SK-N-SH treated with all-trans-retinoic acid at 6 μM for 48 hours (cell line): ENCODE measurements around the gene PTBP3.
"Not testable (repeated sequence)": the region's sequence is repeated elsewhere in the genome, so short reads cannot be mapped to it uniquely, and the experiment has no call there.

Experiments
- ATAC-seq: fragments of 200-7000 bp; cut with Tn5 transposase; 3 replicates; pipeline ENCODE4 v1.9.1; 2020; ENCODE audit warnings: mild to moderate bottlenecking, moderate library complexity
- ARNTL ChIP-seq: fragments of 450-650 bp; formaldehyde crosslinking; IDR thresholded peaks from 2 replicates; pipeline ENCODE4 v1.5.0; 2020; ENCODE audit warnings: low read depth, mild to moderate bottlenecking, moderate library complexity, borderline replicate concordance
- BACH2 ChIP-seq: fragments of 250-450 bp; sonication (Bioruptor Pico); IDR thresholded peaks from 2 replicates; pipeline ENCODE4 v1.9.0; 2021; ENCODE audit warnings: mild to moderate bottlenecking, borderline replicate concordance
- CSDC2 ChIP-seq: fragments of 250-450 bp; sonication (Bioruptor Pico); IDR thresholded peaks from 2 replicates; pipeline ENCODE4 v1.5.0; 2020; ENCODE audit warnings: mild to moderate bottlenecking, moderate library complexity
- ESRRG ChIP-seq: fragments of 250-450 bp; sonication (Bioruptor Pico); IDR thresholded peaks from 2 replicates; pipeline ENCODE4 v1.6.1; 2021; ENCODE audit warnings: mild to moderate bottlenecking
- GLIS3 ChIP-seq: fragments of 250-450 bp; sonication (Bioruptor Pico); IDR thresholded peaks from 2 replicates; pipeline ENCODE4 v1.5.0; 2020; ENCODE audit warnings: mild to moderate bottlenecking, moderate library complexity
- OSR1 ChIP-seq: fragments of 250-450 bp; sonication (Bioruptor Pico); IDR thresholded peaks from 2 replicates; pipeline ENCODE4 v1.8.0; 2022; ENCODE audit warnings: moderate library complexity, mild to moderate bottlenecking, inconsistent platforms
- PPARA ChIP-seq: fragments of 250-450 bp; sonication (Bioruptor Pico); IDR thresholded peaks from 2 replicates; pipeline ENCODE4 v1.5.0; 2020; ENCODE audit warnings: mild to moderate bottlenecking, borderline replicate concordance
- RARB ChIP-seq: fragments of 250-450 bp; sonication (Bioruptor Pico); IDR thresholded peaks from 2 replicates; pipeline ENCODE4 v1.8.0; 2021; ENCODE audit warnings: mild to moderate bottlenecking, moderate library complexity
- SNAI2 ChIP-seq: fragments of 250-450 bp; sonication (Bioruptor Pico); IDR thresholded peaks from 2 replicates; pipeline ENCODE4 v1.5.0; 2020; ENCODE audit warnings: mild to moderate bottlenecking, moderate library complexity
- TOX ChIP-seq: fragments of 250-450 bp; sonication (Bioruptor Pico); IDR thresholded peaks from 2 replicates; pipeline ENCODE4 v1.8.0; 2021; ENCODE audit warnings: mild to moderate bottlenecking, moderate library complexity, borderline replicate concordance
- ZC3H10 ChIP-seq: fragments of 250-450 bp; sonication (Bioruptor Pico); IDR thresholded peaks from 2 replicates; pipeline ENCODE4 v1.5.1; 2021; ENCODE audit warnings: mild to moderate bottlenecking, moderate library complexity
- ZFP3 ChIP-seq: fragments of 250-450 bp; sonication (Bioruptor Pico); IDR thresholded peaks from 2 replicates; pipeline ENCODE4 v1.5.0; 2020; ENCODE audit warnings: mild to moderate bottlenecking, moderate library complexity
- ZNF565 ChIP-seq: fragments of 450-650 bp; formaldehyde crosslinking; conservative IDR thresholded peaks from 2 replicates; pipeline ENCODE4 v1.5.0; 2020; ENCODE audit warnings: low read depth, mild to moderate bottlenecking, moderate library complexity
- ZNF70 ChIP-seq: fragments of 450-650 bp; formaldehyde crosslinking; IDR thresholded peaks from 2 replicates; pipeline ENCODE4 v1.5.0; 2020; ENCODE audit warnings: mild to moderate bottlenecking, moderate library complexity
- ZNF8 ChIP-seq: fragments of 450-650 bp; formaldehyde crosslinking; IDR thresholded peaks from 2 replicates; pipeline ENCODE4 v1.5.0; 2020; ENCODE audit warnings: mild to moderate bottlenecking, moderate library complexity
- TF ChIP-seq, protein P1 (sequence below): fragments of 250-450 bp; sonication (Bioruptor Pico); IDR thresholded peaks from 2 replicates; pipeline ENCODE4 v1.5.0; 2020; ENCODE audit warnings: mild to moderate bottlenecking, moderate library complexity
- TF ChIP-seq, protein P2 (sequence below): fragments of 250-450 bp; sonication (Bioruptor Pico); IDR thresholded peaks from 2 replicates; pipeline ENCODE4 v1.8.0; 2020; ENCODE audit warnings: mild to moderate bottlenecking, moderate library complexity, borderline replicate concordance
- TF ChIP-seq, protein P3 (sequence below): fragments of 250-450 bp; sonication (Bioruptor Pico); IDR thresholded peaks from 2 replicates; pipeline ENCODE4 v1.5.1; 2021; ENCODE audit warnings: mild to moderate bottlenecking, moderate library complexity

PTBP3 gene

DNA sequence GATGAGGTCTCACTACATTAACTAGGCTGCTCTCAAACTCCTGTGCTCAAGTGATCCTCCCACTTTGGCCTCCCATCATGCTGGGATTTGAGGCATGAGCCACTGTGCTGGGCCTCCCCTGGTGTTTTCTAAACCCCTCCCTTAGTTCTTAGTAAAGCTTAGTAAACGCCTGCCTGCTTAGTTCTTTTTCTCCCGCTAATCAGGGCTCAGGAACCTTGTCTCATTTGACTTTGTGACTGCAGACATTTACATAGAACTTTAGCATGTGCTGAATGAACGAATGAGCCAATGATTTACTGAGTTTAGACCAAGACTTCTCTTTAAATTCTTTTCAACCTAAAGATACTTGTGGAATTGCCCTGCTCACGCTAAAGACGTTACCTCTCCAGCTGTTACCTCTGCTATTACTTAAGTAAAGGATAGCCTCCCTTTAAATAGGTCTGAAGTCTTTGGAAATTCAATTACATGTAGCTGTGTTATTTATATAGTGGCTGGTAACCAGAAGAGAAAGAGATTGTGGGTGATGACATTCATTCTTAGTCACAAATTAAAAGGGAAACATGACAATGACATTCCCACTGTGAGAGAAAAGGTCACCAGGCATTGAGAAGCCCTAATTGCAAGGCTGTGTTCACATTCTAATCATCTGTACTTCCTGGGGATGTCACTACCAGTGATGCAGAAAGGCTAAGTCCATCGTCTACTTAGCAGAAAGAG is 139.7 kb downstream of the PTBP3 start:
- TF ChIP-seq OSR1 (CRISPR knock-in tag) (no peak), RARB (CRISPR knock-in tag) (no peak), CSDC2 (no peak), ZNF70 (CRISPR knock-in tag) (no peak), ZFP3 (CRISPR knock-in tag) (no peak), ZC3H10 (CRISPR knock-in tag) (no peak), TOX (no peak), PPARA (no peak)
- TF ChIP-seq, protein P1, sequence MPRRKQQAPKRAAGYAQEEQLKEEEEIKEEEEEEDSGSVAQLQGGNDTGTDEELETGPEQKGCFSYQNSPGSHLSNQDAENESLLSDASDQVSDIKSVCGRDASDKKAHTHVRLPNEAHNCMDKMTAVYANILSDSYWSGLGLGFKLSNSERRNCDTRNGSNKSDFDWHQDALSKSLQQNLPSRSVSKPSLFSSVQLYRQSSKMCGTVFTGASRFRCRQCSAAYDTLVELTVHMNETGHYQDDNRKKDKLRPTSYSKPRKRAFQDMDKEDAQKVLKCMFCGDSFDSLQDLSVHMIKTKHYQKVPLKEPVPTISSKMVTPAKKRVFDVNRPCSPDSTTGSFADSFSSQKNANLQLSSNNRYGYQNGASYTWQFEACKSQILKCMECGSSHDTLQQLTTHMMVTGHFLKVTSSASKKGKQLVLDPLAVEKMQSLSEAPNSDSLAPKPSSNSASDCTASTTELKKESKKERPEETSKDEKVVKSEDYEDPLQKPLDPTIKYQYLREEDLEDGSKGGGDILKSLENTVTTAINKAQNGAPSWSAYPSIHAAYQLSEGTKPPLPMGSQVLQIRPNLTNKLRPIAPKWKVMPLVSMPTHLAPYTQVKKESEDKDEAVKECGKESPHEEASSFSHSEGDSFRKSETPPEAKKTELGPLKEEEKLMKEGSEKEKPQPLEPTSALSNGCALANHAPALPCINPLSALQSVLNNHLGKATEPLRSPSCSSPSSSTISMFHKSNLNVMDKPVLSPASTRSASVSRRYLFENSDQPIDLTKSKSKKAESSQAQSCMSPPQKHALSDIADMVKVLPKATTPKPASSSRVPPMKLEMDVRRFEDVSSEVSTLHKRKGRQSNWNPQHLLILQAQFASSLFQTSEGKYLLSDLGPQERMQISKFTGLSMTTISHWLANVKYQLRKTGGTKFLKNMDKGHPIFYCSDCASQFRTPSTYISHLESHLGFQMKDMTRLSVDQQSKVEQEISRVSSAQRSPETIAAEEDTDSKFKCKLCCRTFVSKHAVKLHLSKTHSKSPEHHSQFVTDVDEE (CRISPR knock-in tag): no peak
- TF ChIP-seq, protein P2, sequence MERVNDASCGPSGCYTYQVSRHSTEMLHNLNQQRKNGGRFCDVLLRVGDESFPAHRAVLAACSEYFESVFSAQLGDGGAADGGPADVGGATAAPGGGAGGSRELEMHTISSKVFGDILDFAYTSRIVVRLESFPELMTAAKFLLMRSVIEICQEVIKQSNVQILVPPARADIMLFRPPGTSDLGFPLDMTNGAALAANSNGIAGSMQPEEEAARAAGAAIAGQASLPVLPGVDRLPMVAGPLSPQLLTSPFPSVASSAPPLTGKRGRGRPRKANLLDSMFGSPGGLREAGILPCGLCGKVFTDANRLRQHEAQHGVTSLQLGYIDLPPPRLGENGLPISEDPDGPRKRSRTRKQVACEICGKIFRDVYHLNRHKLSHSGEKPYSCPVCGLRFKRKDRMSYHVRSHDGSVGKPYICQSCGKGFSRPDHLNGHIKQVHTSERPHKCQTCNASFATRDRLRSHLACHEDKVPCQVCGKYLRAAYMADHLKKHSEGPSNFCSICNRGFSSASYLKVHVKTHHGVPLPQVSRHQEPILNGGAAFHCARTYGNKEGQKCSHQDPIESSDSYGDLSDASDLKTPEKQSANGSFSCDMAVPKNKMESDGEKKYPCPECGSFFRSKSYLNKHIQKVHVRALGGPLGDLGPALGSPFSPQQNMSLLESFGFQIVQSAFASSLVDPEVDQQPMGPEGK (CRISPR knock-in tag): no peak
- no peak for ATAC-seq

DNA sequence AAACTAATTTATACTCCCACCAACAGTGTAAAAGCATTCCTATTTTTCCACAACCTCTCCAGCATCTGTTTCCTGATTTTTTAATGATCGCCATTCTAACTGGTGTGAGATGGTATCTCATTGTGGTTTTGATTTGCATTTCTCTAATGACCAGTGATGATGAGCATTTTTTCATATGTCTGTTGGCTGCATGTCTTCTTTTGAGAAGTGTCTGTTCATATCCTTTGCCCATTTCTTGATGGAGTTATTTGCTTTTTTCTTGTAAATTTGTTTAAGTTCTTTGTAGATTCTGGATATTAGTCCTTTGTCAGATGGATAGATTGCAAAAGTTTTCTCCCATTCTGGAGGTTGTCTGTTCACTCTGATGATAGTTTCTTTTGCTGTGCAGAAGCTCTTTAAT is 143.1 kb downstream of the PTBP3 start:
- ATAC-seq: not testable (repeated sequence)

DNA sequence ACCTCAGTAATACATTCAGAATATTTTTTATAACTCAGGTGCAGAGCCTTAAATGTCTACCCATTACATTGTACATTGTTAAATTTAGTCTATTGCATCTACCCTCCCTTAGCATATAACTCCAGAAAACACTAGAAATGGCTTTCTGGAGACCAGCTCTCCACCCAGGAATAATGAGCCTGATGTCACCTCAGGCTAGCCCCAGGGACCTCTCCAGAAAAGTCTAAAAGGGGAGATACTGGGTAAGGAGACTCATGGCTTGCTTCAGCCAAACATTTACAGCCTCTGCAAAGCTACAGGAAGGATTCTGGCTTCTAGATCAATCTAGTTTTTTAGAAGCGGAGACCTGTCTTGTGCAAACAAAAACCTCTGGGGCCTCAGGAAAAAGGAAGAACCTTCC is 144.5 kb downstream of the PTBP3 start:
- ATAC-seq: no peak
- no peak for TF ChIP-seq SNAI2 (CRISPR knock-in tag)
- TF ChIP-seq, protein P3, sequence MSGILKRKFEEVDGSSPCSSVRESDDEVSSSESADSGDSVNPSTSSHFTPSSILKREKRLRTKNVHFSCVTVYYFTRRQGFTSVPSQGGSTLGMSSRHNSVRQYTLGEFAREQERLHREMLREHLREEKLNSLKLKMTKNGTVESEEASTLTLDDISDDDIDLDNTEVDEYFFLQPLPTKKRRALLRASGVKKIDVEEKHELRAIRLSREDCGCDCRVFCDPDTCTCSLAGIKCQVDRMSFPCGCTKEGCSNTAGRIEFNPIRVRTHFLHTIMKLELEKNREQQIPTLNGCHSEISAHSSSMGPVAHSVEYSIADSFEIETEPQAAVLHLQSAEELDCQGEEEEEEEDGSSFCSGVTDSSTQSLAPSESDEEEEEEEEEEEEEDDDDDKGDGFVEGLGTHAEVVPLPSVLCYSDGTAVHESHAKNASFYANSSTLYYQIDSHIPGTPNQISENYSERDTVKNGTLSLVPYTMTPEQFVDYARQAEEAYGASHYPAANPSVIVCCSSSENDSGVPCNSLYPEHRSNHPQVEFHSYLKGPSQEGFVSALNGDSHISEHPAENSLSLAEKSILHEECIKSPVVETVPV (CRISPR knock-in tag): no peak
- no peak for TF ChIP-seq BACH2 (CRISPR knock-in tag)
- TF ChIP-seq ESRRG (CRISPR knock-in tag): no peak
- no peak for TF ChIP-seq OSR1 (CRISPR knock-in tag)
- TF ChIP-seq, protein P2 (CRISPR knock-in tag): no peak
- no peak for TF ChIP-seq ARNTL
- no peak for TF ChIP-seq CSDC2
- TF ChIP-seq ZFP3 (CRISPR knock-in tag): no peak
- no peak for TF ChIP-seq ZC3H10 (CRISPR knock-in tag)
- no peak for TF ChIP-seq GLIS3 (CRISPR knock-in tag)

DNA sequence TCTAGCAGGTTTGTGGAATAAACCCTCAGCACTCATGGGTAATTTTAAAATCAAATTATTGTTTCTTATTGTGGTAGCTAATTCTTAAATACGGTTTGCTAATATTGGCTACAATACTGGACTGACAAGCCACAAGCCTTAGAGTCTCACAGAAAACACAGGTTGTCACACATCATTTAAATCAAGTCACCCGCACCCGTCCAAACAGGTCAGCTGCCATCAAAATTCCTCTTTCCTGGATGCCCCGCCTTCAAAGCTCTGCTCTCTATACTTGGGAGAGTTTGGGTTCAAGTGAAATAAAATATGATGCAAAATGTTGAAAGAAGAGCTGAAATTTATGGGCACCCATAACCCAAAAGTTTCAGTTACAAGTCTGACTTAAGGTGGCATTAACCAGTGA is 146.0 kb downstream of the PTBP3 start:
- TF ChIP-seq GLIS3 (CRISPR knock-in tag) (no peak), SNAI2 (CRISPR knock-in tag) (no peak), TOX (no peak), ZNF8 (CRISPR knock-in tag) (no peak), RARB (CRISPR knock-in tag) (no peak), ARNTL (no peak), ZNF565 (CRISPR knock-in tag) (no peak)
- TF ChIP-seq, protein P3 (CRISPR knock-in tag): no peak
- TF ChIP-seq, protein P1 (CRISPR knock-in tag): no peak
- no peak for ATAC-seq
